Panc1 (cell line): ENCODE results near the gene OPRD1.

Experiments used
- POLR2AphosphoS5 ChIP-seq: IDR thresholded peaks from 2 replicates; pipeline ENCODE4 v1.6.1; 2012; ENCODE audit warnings: mild to moderate bottlenecking, low read depth, low read length, moderate library complexity
- TF ChIP-seq, protein P1 (sequence below): fragments of 450-650 bp; IDR thresholded peaks from 2 replicates; pipeline ENCODE4 v1.5.1; 2017; ENCODE audit warnings: mild to moderate bottlenecking

DNA sequence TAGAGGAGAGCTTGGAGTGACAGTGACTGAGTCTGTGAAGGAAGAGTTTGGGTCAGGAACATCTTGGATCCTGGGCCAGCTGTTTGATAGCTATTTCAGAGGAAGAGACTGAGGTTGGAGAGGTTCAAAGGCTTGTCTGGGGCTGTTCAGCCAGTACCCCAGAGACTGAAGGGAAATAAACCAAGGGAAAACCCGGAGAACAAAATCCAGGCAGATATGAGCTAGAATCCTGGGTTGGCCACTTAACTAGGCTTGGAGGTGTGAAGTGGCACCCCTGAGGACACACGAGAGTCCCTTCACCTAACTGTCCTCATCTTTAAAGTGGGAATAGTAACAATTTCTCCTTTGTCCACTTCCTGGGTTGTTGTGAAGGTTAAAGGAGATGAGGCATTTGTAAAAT, 79.3 kb downstream of the OPRD1 start:
- no peak for TF ChIP-seq POLR2AphosphoS5
- TF ChIP-seq, protein P1, sequence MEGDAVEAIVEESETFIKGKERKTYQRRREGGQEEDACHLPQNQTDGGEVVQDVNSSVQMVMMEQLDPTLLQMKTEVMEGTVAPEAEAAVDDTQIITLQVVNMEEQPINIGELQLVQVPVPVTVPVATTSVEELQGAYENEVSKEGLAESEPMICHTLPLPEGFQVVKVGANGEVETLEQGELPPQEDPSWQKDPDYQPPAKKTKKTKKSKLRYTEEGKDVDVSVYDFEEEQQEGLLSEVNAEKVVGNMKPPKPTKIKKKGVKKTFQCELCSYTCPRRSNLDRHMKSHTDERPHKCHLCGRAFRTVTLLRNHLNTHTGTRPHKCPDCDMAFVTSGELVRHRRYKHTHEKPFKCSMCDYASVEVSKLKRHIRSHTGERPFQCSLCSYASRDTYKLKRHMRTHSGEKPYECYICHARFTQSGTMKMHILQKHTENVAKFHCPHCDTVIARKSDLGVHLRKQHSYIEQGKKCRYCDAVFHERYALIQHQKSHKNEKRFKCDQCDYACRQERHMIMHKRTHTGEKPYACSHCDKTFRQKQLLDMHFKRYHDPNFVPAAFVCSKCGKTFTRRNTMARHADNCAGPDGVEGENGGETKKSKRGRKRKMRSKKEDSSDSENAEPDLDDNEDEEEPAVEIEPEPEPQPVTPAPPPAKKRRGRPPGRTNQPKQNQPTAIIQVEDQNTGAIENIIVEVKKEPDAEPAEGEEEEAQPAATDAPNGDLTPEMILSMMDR: no peak
